Measurements from ENCODE around the gene PLXDC2.

GRCh38 chr10:19964625-19965024 lies 148.4 kb downstream of the PLXDC2 start:
- TF ChIP-seq POLR2A (IDR thresholded peaks at IDR 0.05) (no peak), CTCF (IDR thresholded peaks at IDR 0.05) (no peak)

Measured in heart left ventricle (tissue), 13 donors.